ENCODE measurements around the gene SPARC.

SPARC gene

DNA sequence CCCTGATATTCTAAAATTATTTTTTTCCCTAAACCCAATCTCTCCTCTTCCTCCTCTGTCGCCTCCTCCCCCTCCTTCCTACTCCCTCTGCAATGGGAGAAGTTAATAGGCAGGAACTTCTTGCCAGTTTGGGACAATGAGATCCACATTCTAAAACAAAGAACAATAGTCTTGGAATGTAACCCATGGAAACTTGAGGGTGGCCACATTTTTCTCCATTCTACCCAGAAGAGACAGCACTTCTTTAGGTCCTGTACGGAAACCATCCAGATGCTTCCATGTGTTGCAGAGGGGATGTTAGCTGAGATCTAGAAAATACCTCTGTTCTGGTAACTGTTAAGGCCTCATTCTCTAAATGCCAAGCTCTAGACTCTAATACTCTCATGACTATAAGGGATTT lies 10.0 kb downstream of the SPARC start:
- H3F3A ChIP-seq (ENCODE audit: insufficient read depth, low read length) = no peaks in the 10 kb centered on the region
- no peak overlapping the region for H3K27ac ChIP-seq (ENCODE audit: low read length)

DNA sequence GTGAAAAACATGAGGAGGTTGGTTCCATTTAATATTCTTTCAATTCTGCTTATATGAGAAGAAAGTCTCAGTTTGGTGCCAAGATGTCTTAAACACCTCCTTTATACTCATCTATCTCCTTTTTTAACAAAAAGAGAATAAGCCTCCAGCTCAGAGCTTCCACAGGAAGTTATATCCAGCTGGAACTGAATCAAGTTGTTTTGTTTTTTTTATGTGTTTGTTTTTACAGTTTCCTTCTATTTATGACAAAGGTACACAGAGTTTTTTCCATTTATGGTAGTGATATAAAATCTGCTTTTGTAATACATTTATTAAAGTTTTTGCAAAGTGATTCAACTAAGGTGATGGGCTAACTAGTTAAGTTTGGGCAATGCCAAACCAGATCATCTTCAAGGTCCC lies 10.4 kb downstream of the SPARC start:
- no peaks in the 10 kb centered on the region for H3F3A ChIP-seq (ENCODE audit: insufficient read depth, low read length)
- no peak overlapping the region for H3K27ac ChIP-seq (ENCODE audit: low read length)
- no peak for DNase-seq
- no peaks in the 10 kb centered on the region for H3K36me3 ChIP-seq (replicated peaks; ENCODE audit: insufficient read depth, low read length)
- H3K27me3 ChIP-seq (replicated peaks; ENCODE audit: insufficient read depth, low read length) = no peaks in the 10 kb centered on the region
- no peaks in the 10 kb centered on the region for H3K4me1 ChIP-seq (ENCODE audit: low read length)
- H2AFZ ChIP-seq (ENCODE audit: low read length) = no peak overlapping the region
- TF ChIP-seq EZH2 (optimal IDR thresholded peaks at IDR 0.05; ENCODE audit: low read depth, low read length) (no peak), EZH2phosphoT487 (IDR thresholded peaks at IDR 0.05; ENCODE audit: low read length) (no peak)
- TF ChIP-seq, protein P1, sequence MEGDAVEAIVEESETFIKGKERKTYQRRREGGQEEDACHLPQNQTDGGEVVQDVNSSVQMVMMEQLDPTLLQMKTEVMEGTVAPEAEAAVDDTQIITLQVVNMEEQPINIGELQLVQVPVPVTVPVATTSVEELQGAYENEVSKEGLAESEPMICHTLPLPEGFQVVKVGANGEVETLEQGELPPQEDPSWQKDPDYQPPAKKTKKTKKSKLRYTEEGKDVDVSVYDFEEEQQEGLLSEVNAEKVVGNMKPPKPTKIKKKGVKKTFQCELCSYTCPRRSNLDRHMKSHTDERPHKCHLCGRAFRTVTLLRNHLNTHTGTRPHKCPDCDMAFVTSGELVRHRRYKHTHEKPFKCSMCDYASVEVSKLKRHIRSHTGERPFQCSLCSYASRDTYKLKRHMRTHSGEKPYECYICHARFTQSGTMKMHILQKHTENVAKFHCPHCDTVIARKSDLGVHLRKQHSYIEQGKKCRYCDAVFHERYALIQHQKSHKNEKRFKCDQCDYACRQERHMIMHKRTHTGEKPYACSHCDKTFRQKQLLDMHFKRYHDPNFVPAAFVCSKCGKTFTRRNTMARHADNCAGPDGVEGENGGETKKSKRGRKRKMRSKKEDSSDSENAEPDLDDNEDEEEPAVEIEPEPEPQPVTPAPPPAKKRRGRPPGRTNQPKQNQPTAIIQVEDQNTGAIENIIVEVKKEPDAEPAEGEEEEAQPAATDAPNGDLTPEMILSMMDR (IDR thresholded peaks at IDR 0.05; ENCODE audit: low read length) = no peak
- no peaks in the 10 kb centered on the region for H3K9me3 ChIP-seq (replicated peaks; ENCODE audit: insufficient read depth, low read length)
- no peaks in the 10 kb centered on the region for H3K9me2 ChIP-seq (replicated peaks; ENCODE audit: insufficient read depth, low read length)
- no peaks in the 10 kb centered on the region for H3K79me2 ChIP-seq (ENCODE audit: low read length)
- no peak overlapping the region for H3K9ac ChIP-seq (ENCODE audit: low read length)
- H3K4me3 ChIP-seq (ENCODE audit: low read length) = no peak overlapping the region
- H4K20me1 ChIP-seq (ENCODE audit: insufficient read depth, low read length) = no peaks in the 10 kb centered on the region
- H3K4me2 ChIP-seq (ENCODE audit: low read depth, low read length) = no peak overlapping the region

More for the DNA sequence above, 10.0 kb downstream of the SPARC start:
- no peaks in the 10 kb centered on the region for H3K4me1 ChIP-seq (ENCODE audit: low read length)
- no peak overlapping the region for H3K4me3 ChIP-seq (ENCODE audit: low read length)
- no peaks in the 10 kb centered on the region for H4K20me1 ChIP-seq (ENCODE audit: insufficient read depth, low read length)
- no peak overlapping the region for H2AFZ ChIP-seq (ENCODE audit: low read length)
- no peak overlapping the region for H3K9ac ChIP-seq (ENCODE audit: low read length)
- no peaks in the 10 kb centered on the region for H3K27me3 ChIP-seq (replicated peaks; ENCODE audit: insufficient read depth, low read length)
- no peak overlapping the region for H3K4me2 ChIP-seq (ENCODE audit: low read depth, low read length)
- no peaks in the 10 kb centered on the region for H3K9me2 ChIP-seq (replicated peaks; ENCODE audit: insufficient read depth, low read length)
- TF ChIP-seq EZH2 (optimal IDR thresholded peaks at IDR 0.05; ENCODE audit: low read depth, low read length) = no peak
- TF ChIP-seq, protein P1 (IDR thresholded peaks at IDR 0.05; ENCODE audit: low read length) = no peak
- TF ChIP-seq EZH2phosphoT487 (IDR thresholded peaks at IDR 0.05; ENCODE audit: low read length) = no peak
- no peaks in the 10 kb centered on the region for H3K79me2 ChIP-seq (ENCODE audit: low read length)
- H3K36me3 ChIP-seq (replicated peaks; ENCODE audit: insufficient read depth, low read length) = no peaks in the 10 kb centered on the region
- no peak for DNase-seq
- H3K9me3 ChIP-seq (replicated peaks; ENCODE audit: insufficient read depth, low read length) = no peaks in the 10 kb centered on the region

DNA sequence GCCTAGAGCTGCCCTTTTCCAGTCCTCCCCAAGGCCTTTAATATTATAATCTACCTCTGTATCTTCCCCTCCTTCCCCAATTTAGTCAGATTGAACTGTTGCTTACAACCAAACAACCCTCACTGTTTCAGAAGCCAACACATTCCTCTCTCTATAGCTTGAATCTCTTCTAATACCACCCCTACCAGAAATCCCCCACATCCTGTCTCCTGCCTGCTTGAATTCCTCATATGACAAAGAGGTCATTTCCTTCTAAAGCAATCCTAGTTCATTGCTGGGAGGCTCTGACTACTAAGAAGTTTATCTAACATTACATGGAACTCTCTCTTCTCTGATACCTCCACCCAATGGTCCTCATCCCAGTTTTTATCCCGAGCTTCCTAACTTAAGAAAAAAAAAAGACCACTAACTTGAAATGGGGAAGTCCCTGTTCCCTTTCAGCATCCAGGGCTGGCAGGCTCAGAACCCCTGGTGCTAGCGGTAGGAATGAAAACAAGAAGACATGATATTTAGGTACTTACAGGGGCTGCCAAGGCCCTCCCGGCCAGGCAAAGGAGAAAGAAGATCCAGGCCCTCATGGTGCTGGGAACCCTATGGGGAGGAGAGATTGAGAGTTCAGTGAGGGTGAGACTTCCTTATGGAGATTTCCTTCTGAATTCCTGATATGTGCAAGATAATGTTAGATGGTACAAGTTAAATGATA lies 11.0 kb downstream of the SPARC start:
- Histone ChIP-seq H3K4me3 (ENCODE audit: low read length) (no peak overlapping the region), H3K36me3 (replicated peaks; ENCODE audit: insufficient read depth, low read length) (no peaks in the 10 kb centered on the region), H4K20me1 (ENCODE audit: insufficient read depth, low read length) (no peaks in the 10 kb centered on the region), H3K79me2 (ENCODE audit: low read length) (no peaks in the 10 kb centered on the region), H3K9me3 (replicated peaks; ENCODE audit: insufficient read depth, low read length) (no peaks in the 10 kb centered on the region), H3F3A (ENCODE audit: insufficient read depth, low read length) (no peaks in the 10 kb centered on the region), H3K4me2 (ENCODE audit: low read depth, low read length) (no peak overlapping the region), H3K27ac (ENCODE audit: low read length) (no peak overlapping the region), H3K4me1 (ENCODE audit: low read length) (no peaks in the 10 kb centered on the region), H2AFZ (ENCODE audit: low read length) (no peak overlapping the region), H3K9me2 (replicated peaks; ENCODE audit: insufficient read depth, low read length) (no peaks in the 10 kb centered on the region), H3K27me3 (replicated peaks; ENCODE audit: insufficient read depth, low read length) (no peaks in the 10 kb centered on the region), H3K9ac (ENCODE audit: low read length) (no peak overlapping the region)
- TF ChIP-seq EZH2phosphoT487 (IDR thresholded peaks at IDR 0.05; ENCODE audit: low read length) = no peak
- TF ChIP-seq, protein P1 (IDR thresholded peaks at IDR 0.05; ENCODE audit: low read length) = no peak
- TF ChIP-seq EZH2 (optimal IDR thresholded peaks at IDR 0.05; ENCODE audit: low read depth, low read length) = no peak
- no peak for DNase-seq
